K562 (cell line): ENCODE results near the gene GDF15. TPM values are rescaled to one million over a fixed set of nuclear protein-coding genes. Genes with fewer than 3 reads are reported as not detected.

ENCODE experiments used
- ATAC-seq: fragments of 200-7000 bp; cut with Tn5 transposase; 3 replicates; pipeline ENCODE4 v1.9.1; 2020; ENCODE audit warnings: moderate library complexity
- BruUV-seq: library from RNA; stranded (reverse); fragments of 400-500 nt; replicated peaks from 2 replicates; lab custom pipeline; 2021; lab: Mats Ljungman, UMichigan
- CTCF ChIA-PET: fragments of 300-600 bp; formaldehyde crosslinking; extraction: SDS; loops from one replicate; lab custom pipeline; 2021; ENCODE audit warnings: low intra/inter-chr PET ratio; lab: Yijun Ruan, JAX
- POLR2A ChIA-PET: fragments of 300-600, 350-650 bp; sonication (Branson Sonifier 250); formaldehyde crosslinking; extraction: SDS; loops from one replicate; lab custom pipeline; 2021; ENCODE audit warnings: antibody characterized with exemption, inconsistent platforms; lab: Yijun Ruan, JAX
- DNase-seq, 4 experiments: peaks; one replicate each; pipeline versions ENCODE4 v3.0.0 to v3.0.0-alpha.2; 2011 to 2018; ENCODE audit warnings: low spot score in 3 of 4, mixed read lengths in 3 of 4; ENCODE audit errors: extremely low read depth in 1 of 4
- FAIRE-seq: peaks from 2 replicates; lab custom pipeline; 2011; peaks lifted over from hg19 to GRCh38; lab: Jason Lieb, UNC
- H2AFZ ChIP-seq: 2 replicates; pipeline ENCODE4 v1.6.0; 2011; ENCODE audit warnings: low read depth, low read length, control low read depth, inconsistent platforms
- H3K27ac ChIP-seq: fragments of 200-600 bp; 3 replicates; pipeline ENCODE4 v1.8.0; 2011; ENCODE audit warnings: low read depth, mild to moderate bottlenecking, control low read depth, inconsistent platforms, low read length, moderate library complexity, mixed read lengths; ENCODE audit errors: extremely low read depth
- H3K27me3 ChIP-seq, 2 experiments: fragments of 300-600 bp in 1 of 2; 2 replicates in 1 of 2; 3 replicates in 1 of 2; pipeline versions ENCODE4 v1.6.0 to v1.8.0; 2011; ENCODE audit warnings: inconsistent platforms in 2 of 2, low read length in 2 of 2, mild to moderate bottlenecking in 1 of 2, mixed read lengths in 1 of 2, moderate library complexity in 1 of 2; ENCODE audit not compliant: control insufficient read depth in 2 of 2, insufficient read depth in 2 of 2
- H3K36me3 ChIP-seq: fragments of 300-600 bp; 3 replicates; pipeline ENCODE4 v1.8.0; 2011; ENCODE audit warnings: mild to moderate bottlenecking, low read length, inconsistent platforms; ENCODE audit not compliant: control insufficient read depth, insufficient read depth
- H3K4me1 ChIP-seq, 2 experiments: fragments of 200-600 bp in 1 of 2; replicated peaks in 1 of 2; 2 replicates in 1 of 2; 3 replicates in 1 of 2; pipeline versions ENCODE4 v1.5.1 to v1.8.0; 2011; ENCODE audit warnings: inconsistent platforms in 2 of 2, low read length in 2 of 2, mild to moderate bottlenecking in 1 of 2, mixed read lengths in 1 of 2, moderate library complexity in 1 of 2; ENCODE audit not compliant: control insufficient read depth in 2 of 2, insufficient read depth in 2 of 2
- H3K4me2 ChIP-seq: 2 replicates; pipeline ENCODE4 v1.6.1; 2011; ENCODE audit warnings: low read length, control low read depth, inconsistent platforms, mixed read lengths; ENCODE audit not compliant: insufficient read depth
- H3K4me3 ChIP-seq: fragments of 200-600 bp; sonication (generic), shearing (Covaris generic); 2 replicates; pipeline ENCODE4 v1.5.1; 2016; ENCODE audit warnings: control low read depth, inconsistent platforms
- H3K79me2 ChIP-seq: fragments of 200-600 bp; 3 replicates; pipeline ENCODE4 v1.8.0; 2011; ENCODE audit warnings: low read length, inconsistent platforms; ENCODE audit not compliant: control insufficient read depth, insufficient read depth
- H3K9ac ChIP-seq, 2 experiments: 2 replicates each; pipeline versions ENCODE4 v1.6.0 to v1.6.1; 2011; ENCODE audit warnings: low read depth in 2 of 2, low read length in 2 of 2, control low read depth in 1 of 2, inconsistent platforms in 1 of 2, mild to moderate bottlenecking in 1 of 2, mixed read lengths in 1 of 2; ENCODE audit not compliant: insufficient read depth in 1 of 2
- H3K9me1 ChIP-seq: one replicate; pipeline ENCODE4 v1.6.0; 2011; ENCODE audit warnings: inconsistent platforms, mild to moderate bottlenecking, low read length, moderate library complexity; ENCODE audit not compliant: control insufficient read depth, insufficient read depth
- H3K9me3 ChIP-seq: replicated peaks from 2 replicates; pipeline ENCODE4 v1.5.1; 2011; ENCODE audit warnings: low read depth, low read length, inconsistent platforms; ENCODE audit not compliant: control insufficient read depth, insufficient read depth
- H4K20me1 ChIP-seq: replicated peaks from 2 replicates; pipeline ENCODE4 v1.6.1; 2011; ENCODE audit warnings: low read length, inconsistent platforms, mixed read lengths; ENCODE audit not compliant: control insufficient read depth, insufficient read depth
- BRCA1 ChIP-seq, 2 experiments: fragments of 450-650 bp in 1 of 2; sonication (generic) in 1 of 2; formaldehyde crosslinking in 1 of 2; IDR thresholded peaks; 2 replicates each; pipeline versions ENCODE4 v1.5.0 to v1.6.1; 2017 to 2020; ENCODE audit warnings: mild to moderate bottlenecking in 1 of 2, missing genetic modification reagents in 1 of 2
- BRD9 ChIP-seq: fragments of 450-650 bp; IDR thresholded peaks from 2 replicates; pipeline ENCODE4 v1.6.1; 2018; ENCODE audit warnings: low read depth; ENCODE audit not compliant: partially characterized antibody
- DIDO1 ChIP-seq: fragments of 450-650 bp; IDR thresholded peaks from 2 replicates; pipeline ENCODE4 v1.6.1; 2016; ENCODE audit warnings: low read depth, missing biosample characterization, missing genetic modification characterization
- E2F6 ChIP-seq, 2 experiments: IDR thresholded peaks; 2 replicates each; pipeline ENCODE4 v1.6.1; 2011; ENCODE audit warnings: borderline replicate concordance in 1 of 2, control low read depth in 1 of 2, low read depth in 1 of 2, low read length in 1 of 2, mild to moderate bottlenecking in 1 of 2, mixed read lengths in 1 of 2, moderate library complexity in 1 of 2; ENCODE audit not compliant: insufficient read depth in 1 of 2, insufficient read length in 1 of 2, poor library complexity in 1 of 2, severe bottlenecking in 1 of 2; ENCODE audit errors: extremely low read depth in 1 of 2
- EGR1 ChIP-seq: fragments of 450-650 bp; conservative IDR thresholded peaks from 2 replicates; pipeline ENCODE4 v1.6.1; 2017; ENCODE audit warnings: mild to moderate bottlenecking
- HMG20A ChIP-seq: fragments of 450-650 bp; formaldehyde crosslinking; conservative IDR thresholded peaks from 2 replicates; pipeline ENCODE4 v1.4.0; 2020; ENCODE audit warnings: mild to moderate bottlenecking, mixed read lengths
- JUN ChIP-seq, 2 experiments: sonication (generic) in 1 of 2; formaldehyde crosslinking in 1 of 2; IDR thresholded peaks; 2 replicates each; pipeline versions ENCODE4 v1.6.1 to v1.8.0; 2012 to 2022; ENCODE audit warnings: borderline replicate concordance in 2 of 2, mild to moderate bottlenecking in 2 of 2, improper control_type of control experiment in 1 of 2, low read depth in 1 of 2, low read length in 1 of 2, missing genetic modification reagents in 1 of 2
- KAT7 ChIP-seq: sonication (generic); formaldehyde crosslinking; IDR thresholded peaks from 2 replicates; pipeline ENCODE4 v1.8.0; 2022; ENCODE audit warnings: missing genetic modification reagents, mild to moderate bottlenecking, borderline replicate concordance
- KDM1A ChIP-seq, 2 experiments: fragments of 450-650 bp; IDR thresholded peaks; 2 replicates each; pipeline ENCODE4 v1.6.1; 2016; ENCODE audit warnings: mild to moderate bottlenecking in 2 of 2
- KDM4B ChIP-seq, 2 experiments: fragments of 450-650 bp in 1 of 2; sonication (generic) in 1 of 2; IDR thresholded peaks; 2 replicates each; pipeline ENCODE4 v1.6.1; 2016 to 2017; ENCODE audit warnings: borderline replicate concordance in 2 of 2, antibody characterized with exemption in 1 of 2, low read depth in 1 of 2, mild to moderate bottlenecking in 1 of 2
- MECOM ChIP-seq: fragments of 250-450 bp; sonication (Bioruptor Pico); IDR thresholded peaks from 2 replicates; pipeline ENCODE4 v1.8.0; 2022; ENCODE audit warnings: inconsistent platforms
- RBM39 ChIP-seq: fragments of 200-400 bp; formaldehyde crosslinking; optimal IDR thresholded peaks from 2 replicates; pipeline ENCODE3; 2018; ENCODE audit warnings: low read depth, low read length
- SMARCA4 ChIP-seq: fragments of 450-650 bp; IDR thresholded peaks from 2 replicates; pipeline ENCODE4 v1.6.1; 2016
- SRF ChIP-seq, 2 experiments: fragments of 250-450, 450-650 bp in 1 of 2; sonication (Bioruptor Pico) in 1 of 2; sonication (generic) in 1 of 2; formaldehyde crosslinking; IDR thresholded peaks; 2 replicates each; pipeline versions ENCODE4 v1.5.0 to v1.5.1; 2020 to 2022; ENCODE audit warnings: mild to moderate bottlenecking in 1 of 2, missing genetic modification reagents in 1 of 2
- TAF15 ChIP-seq: fragments of 200-400 bp; formaldehyde crosslinking; IDR thresholded peaks from 2 replicates; pipeline ENCODE4 v1.6.1; 2017; ENCODE audit warnings: mild to moderate bottlenecking, low read depth, low read length, moderate library complexity
- ZNF583 ChIP-seq: fragments of 250-450 bp; sonication (Bioruptor Pico); IDR thresholded peaks from 2 replicates; pipeline ENCODE4 v1.4.0; 2020
- whole genome bisulfite sequencing: fragments of 100-300 bp; shearing (Covaris generic); methylation state at CpG from one replicate; pipeline ENCODE4 v1.1.6; 2016; ENCODE audit warnings: low coverage, mixed read lengths; ENCODE audit not compliant: insufficient coverage; ENCODE audit errors: missing lambda C conversion rate; 5-methylcytosine and 5-hydroxymethylcytosine counted together
- in situ Hi-C: fragments of 300-500 bp; cut with MboI; formaldehyde crosslinking; loops from 4 replicates; pipeline ENCODE4 v1.15.0; 2018; ENCODE audit warnings: inconsistent platforms, mixed read lengths
- intact Hi-C: fragments of 100-400 bp; cut with micrococcal nuclease; formaldehyde crosslinking; loops from 2 replicates; pipeline ENCODE4 v1.14.2; 2022
- polyA plus RNA-seq, 8 experiments: library from polyadenylated mRNA; depleted of rRNA in 4 of 8; stranded (reverse) in 5 of 8; unstranded in 3 of 8; fragments of >200 nt; fragmentation: Nextera tagmentation in 2 of 8; fragmentation: Illumina TruSeq in 1 of 8; extraction: Ambion mirVana in 2 of 8; extraction: Trizol in 1 of 8; gene quantifications; 2 replicates each; pipeline versions ENCODE4 v1.2.1 to v1.2.3, GENCODE V29; 2011 to 2014; ENCODE audit warnings: inconsistent platforms in 1 of 8, missing spikeins in 1 of 8
- total RNA-seq, 7 experiments: library from RNA; depleted of rRNA in 6 of 7; stranded (reverse); fragments of >200 nt in 6 of 7; fragmentation: Illumina TruSeq in 2 of 7; extraction: Trizol in 2 of 7; gene quantifications; 2 replicates each; pipeline versions ENCODE4 v1.2.1 to v1.2.3, GENCODE V29; 2011 to 2021; ENCODE audit warnings: low replicate concordance in 1 of 7

The GDF15 gene
- total and polyA plus RNA-seq, 9 of the 15 experiments (the other 6 are each of a cell fraction or from before 2014, with no cell fraction given): 2.3 to 82.4 (median 12.5) TPM

GRCh38 chr19:18349524-18350128, 36.3 kb upstream of the GDF15 start:
- Histone ChIP-seq H3K27ac (no peak overlapping the region), H3K9me3 (no peaks in the 10 kb centered on the region), H3K9me1 (no peaks in the 10 kb centered on the region), H3K27me3 (no peaks in the 10 kb centered on the region), H4K20me1 (no peaks in the 10 kb centered on the region), H3K36me3 (peaks cover 43% of the 10 kb centered on the region; the same call in 2 of the 3 replicates), H3K9ac (no peak overlapping the region), H3K4me2 (no peak overlapping the region), H3K4me3 (no peak overlapping the region), H3K79me2 (peaks cover 11% of the 10 kb centered on the region; the same call in 2 of the 3 replicates), H3K4me1 (peaks cover 0 to 5% of the 10 kb centered on the region in 2 experiments; a peak in 1 of 5 replicates), H2AFZ (no peak overlapping the region)
- peak; percentile 84 for FAIRE-seq
- intact Hi-C loops (loop anchor here (1.0 to 5.0 kb wide), 2 partner anchors 38 to 61 kb away; partner anchors contain the start of gene GDF15), in situ Hi-C loops (no loop called here)
- POLR2A ChIA-PET: interaction anchor here (0.6 to 2.8 kb wide), 5 partner anchors 37 to 141 kb away, joined by 3 to 15 read pairs (median 4); partner anchors contain the start of gene GDF15
- peak; percentile 78 for ATAC-seq
- peak; percentile 59 to 73 (median 67) for DNase-seq
- WGBS: 57% methylated on average over 12 of the region's 12 CpGs
- BruUV-seq: no TSS peak
- CTCF ChIA-PET: interaction anchor here (0.6 to 2.0 kb wide), 4 partner anchors 21 to 65 kb away, joined by 3 to 34 read pairs (median 4); no protein-coding TSS in a partner anchor
- TF ChIP-seq E2F6 (IDR thresholded peaks at IDR 0.05; ENCODE audit: borderline replicate concordance in 1 of 2, extremely low read depth in 1 of 2, insufficient read depth in 1 of 2, insufficient read length in 1 of 2, low read depth in 1 of 2, low read length in 1 of 2, poor library complexity in 1 of 2, severe bottlenecking in 1 of 2) (no peak), KDM1A (IDR thresholded peaks at IDR 0.05) (0 out of 4 replicates have a peak, but pooled peaks of 1 of the 2 experiments have one; percentile 10), EGR1 (no peak), BRCA1 (IDR thresholded peaks at IDR 0.05) (no peak), BRCA1 (CRISPR knock-in tag; IDR thresholded peaks at IDR 0.05) (no peak), HMG20A (CRISPR knock-in tag) (no peak), MECOM (CRISPR knock-in tag) (no peak), JUN (IDR thresholded peaks at IDR 0.05; ENCODE audit: borderline replicate concordance, low read depth, low read length) (0 out of 2 replicates have a peak, but pooled peaks have one; percentile 22), JUN (CRISPR knock-in tag; IDR thresholded peaks at IDR 0.05; ENCODE audit: borderline replicate concordance) (no peak), DIDO1 (tag) (no peak), KDM4B (IDR thresholded peaks at IDR 0.05; ENCODE audit: borderline replicate concordance in 2 of 2, low read depth in 1 of 2) (no peak), RBM39 (no peak), ZNF583 (CRISPR knock-in tag) (no peak), SMARCA4 (no peak), KAT7 (CRISPR knock-in tag) (no peak), TAF15 (no peak), SRF (CRISPR knock-in tag; IDR thresholded peaks at IDR 0.05) (no peak), BRD9 (peak; percentile 32)
